Measurements from ENCODE around the gene PAPPA2. TPM values are rescaled to one million over a fixed set of nuclear protein-coding genes. Genes with fewer than 3 reads are reported as not detected.

Gene PAPPA2
- total RNA-seq, 1 donor from 2014 or later: not detected

- Mint-ChIP-seq H3K27me3 (no peaks in the 10 kb centered on the region), H3K4me1 (no peaks in the 10 kb centered on the region), H3K36me3 (ENCODE audit: low read depth) (no peaks in the 10 kb centered on the region), H3K9me3 (no peaks in the 10 kb centered on the region), H3K27ac (no peak overlapping the region), H3K4me3 (no peak overlapping the region)
- DNase-seq: no peak
- intact Hi-C loops (cut with micrococcal nuclease): no loop called here
Measured at GRCh38 chr1:176857632-176858031, 394.7 kb downstream of the PAPPA2 start.

- no peak for DNase-seq
- intact Hi-C loops (cut with micrococcal nuclease): no loop called here
Measured at GRCh38 chr1:176858433-176858916, 395.5 kb downstream of the PAPPA2 start.

DNA sequence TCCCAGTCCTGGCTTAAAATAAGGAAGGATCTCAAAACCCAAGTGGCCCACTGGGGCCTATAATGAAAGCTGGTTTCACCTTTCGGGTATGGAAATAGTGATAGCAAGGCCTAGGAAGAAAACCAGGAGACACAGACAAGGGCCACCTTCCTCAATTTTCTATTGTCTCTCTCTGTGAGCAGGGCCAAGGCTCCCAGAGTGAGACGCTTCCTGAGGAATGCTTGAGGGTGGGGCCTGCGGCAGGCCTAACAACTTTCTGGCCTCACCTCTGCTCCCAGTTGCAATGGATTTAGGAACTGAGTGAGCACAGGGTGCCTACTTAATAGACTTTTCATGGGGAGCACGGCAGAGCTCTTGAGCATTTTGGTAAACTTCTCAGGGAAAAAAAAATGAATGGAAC lies 400.6 kb downstream of the PAPPA2 start:
- Mint-ChIP-seq H3K36me3 (ENCODE audit: low read depth) (no peaks in the 10 kb centered on the region), H3K27me3 (no peaks in the 10 kb centered on the region), H3K4me3 (no peak overlapping the region), H3K4me1 (no peaks in the 10 kb centered on the region), H3K27ac (no peak overlapping the region), H3K9me3 (no peaks in the 10 kb centered on the region)
- DNase-seq: no peak
- intact Hi-C loops (cut with micrococcal nuclease): no loop called here

More at GRCh38 chr1:176858433-176858916, 395.5 kb downstream of the PAPPA2 start:
- Mint-ChIP-seq H3K4me1 (no peaks in the 10 kb centered on the region), H3K27me3 (no peaks in the 10 kb centered on the region), H3K9me3 (no peaks in the 10 kb centered on the region), H3K27ac (no peak overlapping the region), H3K4me3 (no peak overlapping the region), H3K36me3 (ENCODE audit: low read depth) (no peaks in the 10 kb centered on the region)

DNA sequence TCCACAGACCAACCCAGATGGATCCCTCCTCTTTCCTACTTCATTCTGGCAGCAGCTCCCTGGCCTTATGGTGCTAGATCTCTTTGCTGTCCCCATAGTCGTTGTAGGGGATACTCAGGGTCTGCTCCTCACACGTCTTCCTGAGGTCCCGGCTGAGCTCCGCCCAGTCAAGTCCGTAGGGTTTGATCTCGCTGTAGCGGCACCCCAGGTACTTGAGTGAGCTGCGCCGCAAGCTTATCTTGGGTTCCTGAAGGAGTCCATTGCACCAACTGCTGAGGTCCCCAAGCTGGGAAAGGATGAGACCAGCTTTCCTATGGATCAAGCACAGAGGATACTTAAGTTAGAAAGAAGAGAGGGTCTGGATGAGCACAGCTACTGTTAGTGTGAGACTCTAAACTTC lies 401.2 kb downstream of the PAPPA2 start:
- H3K27ac Mint-ChIP-seq: no peak overlapping the region
- no peaks in the 10 kb centered on the region for H3K4me1 Mint-ChIP-seq
- no peak overlapping the region for H3K4me3 Mint-ChIP-seq
- DNase-seq: no peak
- H3K9me3 Mint-ChIP-seq: no peaks in the 10 kb centered on the region
- intact Hi-C loops (cut with micrococcal nuclease): no loop called here
- no peaks in the 10 kb centered on the region for H3K27me3 Mint-ChIP-seq
- no peaks in the 10 kb centered on the region for H3K36me3 Mint-ChIP-seq (ENCODE audit: low read depth)

DNA sequence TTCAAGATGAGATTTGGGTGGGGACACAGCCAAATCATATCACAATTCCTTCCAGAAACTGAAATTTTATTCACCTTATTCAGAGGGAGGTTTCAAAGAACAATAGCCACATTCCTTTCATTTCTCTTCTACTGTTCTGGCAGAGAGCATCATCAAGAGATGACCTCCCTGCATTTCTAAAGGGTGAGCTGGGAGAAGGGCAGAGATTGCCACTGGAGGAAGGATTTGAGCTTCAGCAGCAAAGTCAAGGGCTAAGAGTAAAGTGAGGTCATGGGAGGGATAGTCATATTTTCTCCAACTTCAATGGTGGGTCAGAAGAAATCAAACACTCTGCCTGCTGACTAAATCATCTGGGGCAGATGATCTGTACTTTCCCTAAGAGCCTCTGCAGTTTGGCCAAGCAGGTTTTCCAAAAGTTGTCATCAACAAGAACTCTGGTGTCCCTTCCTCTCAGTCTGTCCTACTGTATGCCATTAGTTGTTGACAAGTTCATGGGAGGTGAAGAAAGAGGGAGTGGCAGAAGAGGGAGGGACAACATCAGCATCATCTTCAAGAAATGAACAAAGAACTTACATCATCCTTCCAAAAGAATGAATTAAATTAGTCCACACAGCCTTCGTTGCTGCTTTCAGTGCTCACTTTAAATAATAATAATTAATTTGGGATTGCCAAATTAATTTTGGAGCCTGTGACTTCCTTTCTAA lies 403.2 kb downstream of the PAPPA2 start:
- intact Hi-C loops (cut with micrococcal nuclease): no loop called here
- H3K27me3 Mint-ChIP-seq: no peaks in the 10 kb centered on the region
- no peaks in the 10 kb centered on the region for H3K9me3 Mint-ChIP-seq

DNA sequence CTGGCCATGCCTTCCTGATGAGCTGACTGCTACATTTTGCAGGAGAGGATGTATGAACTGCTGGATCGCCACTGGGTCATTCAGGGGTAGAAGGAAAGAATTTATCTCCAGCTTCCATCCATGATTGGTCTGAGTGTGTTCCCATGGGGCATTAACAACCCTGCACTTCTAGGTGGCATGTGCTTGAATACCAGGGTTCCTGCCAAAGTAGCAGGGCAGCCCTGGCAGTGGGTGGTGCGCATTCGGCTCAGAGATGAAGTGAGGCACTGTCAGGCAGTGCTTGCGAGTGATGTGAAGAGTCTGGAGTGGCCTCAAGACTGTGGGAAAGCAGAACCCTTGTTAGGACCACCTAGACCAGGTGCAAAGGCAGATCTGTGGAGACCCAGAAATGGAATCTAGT lies 406.6 kb downstream of the PAPPA2 start:
- no peak overlapping the region for H3K4me3 Mint-ChIP-seq
- no peaks in the 10 kb centered on the region for H3K36me3 Mint-ChIP-seq (ENCODE audit: low read depth)
- no peak for DNase-seq
- no peaks in the 10 kb centered on the region for H3K27me3 Mint-ChIP-seq
- H3K9me3 Mint-ChIP-seq: no peaks in the 10 kb centered on the region
- no peak overlapping the region for H3K27ac Mint-ChIP-seq
- intact Hi-C loops (cut with micrococcal nuclease): no loop called here
- H3K4me1 Mint-ChIP-seq: no peaks in the 10 kb centered on the region

More for the DNA sequence above, 403.2 kb downstream of the PAPPA2 start:
- Mint-ChIP-seq H3K27ac (no peak overlapping the region), H3K4me1 (no peaks in the 10 kb centered on the region), H3K36me3 (ENCODE audit: low read depth) (no peaks in the 10 kb centered on the region), H3K4me3 (no peak overlapping the region)
- no peak for DNase-seq

DNA sequence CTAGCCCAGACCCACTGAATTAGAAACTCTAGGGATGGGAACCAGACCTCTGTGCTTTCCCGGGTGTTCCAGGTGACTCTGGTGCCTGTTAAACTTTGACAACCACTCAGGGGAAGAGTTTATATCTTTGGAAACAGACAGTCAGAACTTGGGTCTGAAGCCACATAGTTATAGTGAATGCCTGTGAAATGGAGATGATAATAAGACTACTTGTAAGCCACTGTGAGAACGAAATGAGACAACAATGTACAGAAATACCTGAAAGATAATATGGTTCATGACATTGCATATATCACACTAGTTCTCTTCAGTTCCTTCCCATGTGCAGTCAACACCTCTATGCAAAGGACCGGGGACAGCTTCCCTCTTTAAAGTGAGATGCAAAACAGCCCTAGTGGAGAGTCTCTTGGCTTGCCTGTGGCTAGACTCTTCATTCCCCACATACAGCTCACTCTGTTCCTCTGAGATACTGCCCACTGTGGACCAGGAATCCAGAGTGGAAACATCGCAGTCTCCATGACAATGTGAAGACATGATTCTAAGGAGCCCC lies 414.1 kb downstream of the PAPPA2 start:
- Mint-ChIP-seq H3K9me3 (no peaks in the 10 kb centered on the region), H3K27me3 (no peaks in the 10 kb centered on the region), H3K27ac (no peak overlapping the region), H3K4me3 (no peak overlapping the region), H3K4me1 (no peaks in the 10 kb centered on the region), H3K36me3 (ENCODE audit: low read depth) (no peaks in the 10 kb centered on the region)
- intact Hi-C loops (cut with micrococcal nuclease): no loop called here
- DNase-seq: no peak

DNA sequence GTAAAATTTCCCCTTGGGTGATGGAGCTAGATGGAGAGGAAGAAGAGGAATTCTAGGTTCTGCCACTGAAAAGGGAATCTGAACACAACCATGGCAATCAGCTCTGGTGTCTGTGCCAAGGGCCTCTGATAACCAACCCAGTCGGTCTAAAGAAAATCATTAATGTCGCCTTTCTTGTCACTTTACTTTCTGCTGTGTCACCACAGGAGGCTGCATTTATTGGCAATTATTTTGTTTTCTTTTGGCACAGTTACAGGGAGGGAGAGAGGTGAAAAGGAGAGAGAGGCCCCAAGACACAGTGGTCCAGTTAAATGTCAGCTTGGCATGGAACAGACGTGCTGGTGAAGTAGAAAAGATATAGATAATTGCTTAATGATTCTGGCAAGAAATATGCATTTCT lies 414.6 kb downstream of the PAPPA2 start:
- H3K27ac Mint-ChIP-seq: no peak overlapping the region

DNA sequence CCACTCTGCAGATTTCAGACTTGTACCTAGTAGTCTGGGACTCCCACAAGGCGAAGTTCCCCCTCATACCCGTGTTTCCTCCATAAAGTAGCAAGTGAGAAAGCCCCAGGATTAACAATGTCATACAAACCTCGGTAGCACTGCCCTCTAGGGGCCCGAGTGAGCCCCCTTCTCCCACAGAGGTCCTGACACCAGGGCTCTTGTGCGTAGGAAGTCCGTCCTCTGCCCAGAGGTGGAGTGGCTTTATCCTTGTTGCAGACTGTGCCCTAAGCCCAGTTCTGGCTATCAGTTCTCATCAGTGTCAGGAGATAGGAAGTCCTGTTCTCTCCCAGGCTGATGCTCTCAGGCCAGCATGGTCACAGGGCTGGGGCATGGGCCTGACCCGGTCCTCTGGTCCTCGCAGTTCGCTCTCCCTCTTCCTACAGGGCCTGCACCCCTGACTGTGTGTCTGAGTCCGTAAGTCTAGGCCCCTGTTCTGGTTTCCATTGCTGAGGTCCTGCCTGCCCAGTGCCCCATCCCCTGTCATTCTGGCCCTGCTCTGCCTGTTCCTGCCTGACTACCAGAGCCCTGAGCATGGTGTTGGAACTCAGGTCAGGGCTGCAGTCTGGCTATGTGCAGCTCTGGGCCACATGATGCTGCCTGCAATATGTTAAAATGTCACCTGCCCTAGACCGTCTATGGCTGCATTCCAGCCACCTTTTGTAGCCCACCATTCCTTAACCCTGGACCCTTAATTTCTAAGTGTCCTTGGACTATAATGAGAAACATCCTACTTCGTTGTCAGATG lies 416.0 kb downstream of the PAPPA2 start:
- Mint-ChIP-seq H3K4me3 (no peak overlapping the region), H3K9me3 (no peaks in the 10 kb centered on the region), H3K36me3 (ENCODE audit: low read depth) (no peaks in the 10 kb centered on the region), H3K27me3 (no peaks in the 10 kb centered on the region), H3K4me1 (no peaks in the 10 kb centered on the region), H3K27ac (no peak overlapping the region)
- DNase-seq: no peak
- intact Hi-C loops (cut with micrococcal nuclease): no loop called here

More for the DNA sequence above, 414.6 kb downstream of the PAPPA2 start:
- DNase-seq: no peak
- intact Hi-C loops (cut with micrococcal nuclease): no loop called here
- Mint-ChIP-seq H3K9me3 (no peaks in the 10 kb centered on the region), H3K4me3 (no peak overlapping the region), H3K36me3 (ENCODE audit: low read depth) (no peaks in the 10 kb centered on the region), H3K27me3 (no peaks in the 10 kb centered on the region), H3K4me1 (no peaks in the 10 kb centered on the region)

GRCh38 chr1:176879784-176880620 lies 417.0 kb downstream of the PAPPA2 start:
- no peaks in the 10 kb centered on the region for H3K36me3 Mint-ChIP-seq (ENCODE audit: low read depth)
- DNase-seq: no peak
- no peak overlapping the region for H3K4me3 Mint-ChIP-seq
- H3K9me3 Mint-ChIP-seq: no peaks in the 10 kb centered on the region
- H3K4me1 Mint-ChIP-seq: no peaks in the 10 kb centered on the region
- H3K27me3 Mint-ChIP-seq: no peaks in the 10 kb centered on the region
- intact Hi-C loops (cut with micrococcal nuclease): loop anchor here (2.0 kb wide), 1 partner anchor 505 kb away; no protein-coding TSS in a partner anchor
- no peak overlapping the region for H3K27ac Mint-ChIP-seq

DNA sequence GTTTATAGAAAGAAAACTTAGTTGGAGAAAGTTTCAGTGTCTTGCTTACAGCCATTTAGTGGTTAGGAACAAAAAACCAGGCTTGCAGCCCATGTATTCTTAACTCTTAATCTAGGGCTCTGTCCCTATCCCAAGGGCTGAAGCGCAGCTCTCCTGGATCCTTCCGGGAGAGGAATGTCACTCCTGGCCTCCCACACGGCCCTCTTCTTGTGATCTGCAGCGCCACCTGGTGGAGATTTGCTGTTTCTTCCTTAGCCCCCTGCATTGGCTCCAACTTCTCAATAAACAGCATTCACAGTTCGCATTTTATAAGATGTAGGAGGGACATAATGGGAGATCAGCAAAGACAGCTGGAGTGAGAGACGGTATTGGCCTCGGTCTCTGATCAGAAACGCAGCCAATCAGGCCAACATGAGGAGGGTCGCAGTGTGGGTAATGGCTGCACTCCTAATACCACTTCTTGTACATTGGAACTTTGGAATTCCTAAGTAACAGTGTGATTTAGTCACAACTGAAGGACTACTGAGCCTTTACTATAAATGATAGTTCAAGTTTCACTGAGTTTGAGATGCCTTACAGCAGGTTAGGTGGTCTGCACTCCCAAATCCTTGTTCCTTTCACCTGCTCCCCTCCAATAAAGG lies 418.1 kb downstream of the PAPPA2 start:
- no peak overlapping the region for H3K4me3 Mint-ChIP-seq
- no peaks in the 10 kb centered on the region for H3K27me3 Mint-ChIP-seq
- H3K36me3 Mint-ChIP-seq (ENCODE audit: low read depth): no peaks in the 10 kb centered on the region
- H3K9me3 Mint-ChIP-seq: no peaks in the 10 kb centered on the region
- no peaks in the 10 kb centered on the region for H3K4me1 Mint-ChIP-seq
- intact Hi-C loops (cut with micrococcal nuclease): loop anchor here (1.0 to 2.0 kb wide), 2 partner anchors 321 to 506 kb away; no protein-coding TSS in a partner anchor
- H3K27ac Mint-ChIP-seq: no peak overlapping the region
- DNase-seq: peak; percentile 81

DNA sequence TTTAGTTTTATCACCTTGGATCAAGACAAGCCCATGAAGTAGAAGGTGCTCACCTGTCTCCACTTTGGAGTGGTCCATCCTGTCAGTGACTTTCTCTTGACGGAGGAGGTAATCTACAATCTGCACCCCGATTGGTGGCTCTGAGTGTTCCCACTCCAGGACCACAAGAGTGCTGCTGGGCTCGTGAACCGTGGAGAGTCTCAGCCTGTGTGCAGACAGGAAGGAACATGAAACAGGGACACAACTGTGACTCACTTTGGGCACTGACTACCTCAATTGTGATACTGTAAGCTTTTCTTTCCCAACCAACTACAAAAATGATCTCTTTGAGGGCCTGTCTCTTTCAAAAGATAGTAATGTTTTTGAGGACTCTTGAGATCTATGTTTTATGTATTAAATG lies 421.3 kb downstream of the PAPPA2 start:
- H3K27me3 Mint-ChIP-seq: no peaks in the 10 kb centered on the region
- no peak overlapping the region for H3K4me3 Mint-ChIP-seq
- no peak overlapping the region for H3K27ac Mint-ChIP-seq
- intact Hi-C loops (cut with micrococcal nuclease): no loop called here
- no peaks in the 10 kb centered on the region for H3K36me3 Mint-ChIP-seq (ENCODE audit: low read depth)
- no peak for DNase-seq
- H3K9me3 Mint-ChIP-seq: no peaks in the 10 kb centered on the region
- H3K4me1 Mint-ChIP-seq: no peaks in the 10 kb centered on the region

DNA sequence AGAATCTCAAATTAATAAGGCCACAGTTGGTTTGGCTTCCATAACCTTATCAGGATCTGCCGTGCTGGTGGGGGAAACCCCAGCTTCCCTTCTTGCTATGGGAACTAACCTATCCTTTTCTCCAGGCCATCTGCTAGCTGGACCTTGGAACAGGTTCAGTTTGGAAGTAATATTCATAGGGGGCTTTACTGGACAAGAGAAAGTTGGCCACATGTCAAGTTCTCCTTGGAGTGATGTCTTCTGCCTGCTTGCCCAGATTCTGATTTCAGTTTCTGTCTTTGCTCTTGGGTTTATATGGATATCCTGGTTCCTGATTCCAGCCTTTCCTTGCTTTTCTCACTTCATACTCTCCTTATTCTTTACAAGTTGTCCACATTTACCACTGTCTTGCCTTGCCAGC lies 421.9 kb downstream of the PAPPA2 start:
- intact Hi-C loops (cut with micrococcal nuclease): no loop called here
- no peaks in the 10 kb centered on the region for H3K9me3 Mint-ChIP-seq

More for the DNA sequence above, 421.9 kb downstream of the PAPPA2 start:
- Mint-ChIP-seq H3K27ac (no peak overlapping the region), H3K4me1 (no peaks in the 10 kb centered on the region), H3K36me3 (ENCODE audit: low read depth) (no peaks in the 10 kb centered on the region), H3K4me3 (no peak overlapping the region), H3K27me3 (no peaks in the 10 kb centered on the region)
- DNase-seq: no peak

All from activated CD4-positive, alpha-beta T cell treated with anti-CD3 and anti-CD28 coated beads, Interleukin-2, amount 10 ng/mL, durations not matched to agents 24 days and 14 days (primary cell).